IMR-90 (cell line): Measurements from ENCODE around the gene SNX33. TPM values are rescaled to one million over a fixed set of nuclear protein-coding genes. Genes with fewer than 3 reads are reported as not detected.

ENCODE experiments used
- ATAC-seq: fragments of 200-7000 bp; cut with Tn5 transposase; 2 replicates; pipeline ENCODE4 v1.9.1; 2020; ENCODE audit warnings: low read depth, mild to moderate bottlenecking, moderate library complexity
- BruUV-seq: library from RNA; stranded (reverse); fragments of 400-500 nt; replicated peaks from 2 replicates; lab custom pipeline; 2021; lab: Mats Ljungman, UMichigan
- CTCF ChIA-PET: fragments of 300-600 bp; formaldehyde crosslinking; extraction: SDS; loops from one replicate; lab custom pipeline; 2021; ENCODE audit warnings: antibody characterized with exemption; lab: Yijun Ruan, JAX
- POLR2A ChIA-PET: fragments of 300-600 bp; sonication (Branson Sonifier 250); formaldehyde crosslinking; loops from one replicate; lab custom pipeline; 2022; ENCODE audit warnings: antibody characterized with exemption; ENCODE audit not compliant: unreplicated experiment; lab: Charles Lee
- DNase-seq: peaks from one replicate; pipeline ENCODE4 v3.0.0; 2013
- H2AFZ ChIP-seq: replicated peaks from 2 replicates; pipeline ENCODE3; 2013; ENCODE audit warnings: low read length, mild to moderate bottlenecking; ENCODE audit not compliant: poor library complexity
- H2AK5ac ChIP-seq: 2 replicates; pipeline ENCODE4 v1.6.1; 2013; ENCODE audit warnings: low read depth, low read length, inconsistent platforms
- H2AK9ac ChIP-seq: replicated peaks from 2 replicates; pipeline ENCODE3; 2013; ENCODE audit warnings: mild to moderate bottlenecking, low read depth, low read length, moderate library complexity; ENCODE audit not compliant: poor library complexity
- H2BK120ac ChIP-seq: 2 replicates; pipeline ENCODE4 v1.6.1; 2013; ENCODE audit warnings: low read depth, low read length, inconsistent platforms
- H2BK15ac ChIP-seq: 3 replicates; pipeline ENCODE4 v1.6.1; 2013; ENCODE audit warnings: low read depth, low read length, inconsistent platforms
- H2BK20ac ChIP-seq: 2 replicates; pipeline ENCODE4 v1.6.1; 2013; ENCODE audit warnings: low read depth, mild to moderate bottlenecking, inconsistent platforms, low read length, moderate library complexity
- H2BK5ac ChIP-seq: 2 replicates; pipeline ENCODE4 v1.6.1; 2013; ENCODE audit warnings: mild to moderate bottlenecking, low read depth, low read length, inconsistent platforms; ENCODE audit not compliant: poor library complexity, severe bottlenecking
- H3K14ac ChIP-seq: replicated peaks from 2 replicates; pipeline ENCODE4 v1.6.1; 2013; ENCODE audit warnings: low read depth, low read length, inconsistent platforms
- H3K18ac ChIP-seq: 2 replicates; pipeline ENCODE4 v1.6.1; 2013; ENCODE audit warnings: low read depth, low read length, control low read depth
- H3K23ac ChIP-seq: 2 replicates; pipeline ENCODE4 v1.6.1; 2013; ENCODE audit warnings: low read depth, low read length, inconsistent platforms
- H3K27ac ChIP-seq: 2 replicates; pipeline ENCODE4 v1.5.1; 2013; ENCODE audit warnings: mild to moderate bottlenecking, control low read depth, low read length; ENCODE audit not compliant: insufficient read depth
- H3K27me3 ChIP-seq: 2 replicates; pipeline ENCODE4 v1.6.1; 2013; ENCODE audit warnings: low read length; ENCODE audit not compliant: control insufficient read depth, insufficient read depth
- H3K36me3 ChIP-seq: 2 replicates; pipeline ENCODE4 v1.6.1; 2013; ENCODE audit warnings: low read length, mixed read lengths; ENCODE audit not compliant: control insufficient read depth, insufficient read depth
- H3K4ac ChIP-seq: 2 replicates; pipeline ENCODE4 v1.6.1; 2013; ENCODE audit warnings: low read depth, low read length, inconsistent platforms
- H3K4me1 ChIP-seq: 2 replicates; pipeline ENCODE4 v1.6.1; 2013; ENCODE audit warnings: low read length, mixed read lengths; ENCODE audit not compliant: control insufficient read depth, insufficient read depth
- H3K4me2 ChIP-seq: 2 replicates; pipeline ENCODE4 v1.6.1; 2013; ENCODE audit warnings: low read depth, mild to moderate bottlenecking, control low read depth, low read length, moderate library complexity
- H3K4me3 ChIP-seq: 2 replicates; pipeline ENCODE4 v1.5.1; 2013; ENCODE audit warnings: low read depth, mild to moderate bottlenecking, control low read depth, low read length, moderate library complexity; ENCODE audit not compliant: insufficient read depth
- H3K56ac ChIP-seq: 2 replicates; pipeline ENCODE4 v1.6.1; 2013; ENCODE audit warnings: low read length, inconsistent platforms; ENCODE audit not compliant: insufficient read depth; ENCODE audit errors: extremely low read depth
- H3K79me1 ChIP-seq, 2 experiments: 2 replicates each; pipeline ENCODE4 v1.6.1; 2013; ENCODE audit warnings: low read length in 2 of 2, inconsistent platforms in 1 of 2, low read depth in 1 of 2
- H3K9ac ChIP-seq: 2 replicates; pipeline ENCODE4 v1.6.1; 2013; ENCODE audit warnings: low read depth, low read length, control low read depth
- H3K9me1 ChIP-seq: 2 replicates; pipeline ENCODE4 v1.6.1; 2013; ENCODE audit warnings: low read length, inconsistent platforms; ENCODE audit not compliant: insufficient read depth
- H3K9me3 ChIP-seq: 2 replicates; pipeline ENCODE4 v1.6.1; 2013; ENCODE audit warnings: low read length; ENCODE audit not compliant: control insufficient read depth, insufficient read depth
- H4K20me1 ChIP-seq: 2 replicates; pipeline ENCODE4 v1.6.1; 2013; ENCODE audit warnings: low read length, inconsistent platforms; ENCODE audit not compliant: insufficient read depth
- H4K5ac ChIP-seq: 2 replicates; pipeline ENCODE4 v1.6.1; 2013; ENCODE audit warnings: mild to moderate bottlenecking, low read depth, low read length, control low read depth
- H4K8ac ChIP-seq, 2 experiments: 2 replicates each; pipeline ENCODE4 v1.6.1; 2013; ENCODE audit warnings: low read depth in 2 of 2, low read length in 2 of 2, control low read depth in 1 of 2, inconsistent platforms in 1 of 2
- H4K91ac ChIP-seq: 2 replicates; pipeline ENCODE4 v1.6.1; 2013; ENCODE audit warnings: low read depth, low read length, inconsistent platforms; ENCODE audit not compliant: insufficient read depth
- CEBPB ChIP-seq: IDR thresholded peaks from 2 replicates; pipeline ENCODE4 v1.6.1; 2012; ENCODE audit warnings: low read depth, low read length, improper control_type of control experiment
- CHD1 ChIP-seq: IDR thresholded peaks from 2 replicates; pipeline ENCODE4 v1.6.1; 2012; ENCODE audit warnings: low read depth, low read length, improper control_type of control experiment
- ELK1 ChIP-seq: fragments of 150-350 bp; IDR thresholded peaks from 2 replicates; pipeline ENCODE4 v1.6.1; 2016; ENCODE audit warnings: low read depth, mild to moderate bottlenecking, low read length, moderate library complexity, borderline replicate concordance
- FOS ChIP-seq: fragments of 150-350 bp; IDR thresholded peaks from 2 replicates; pipeline ENCODE4 v1.6.1; 2016; ENCODE audit warnings: low read depth, low read length
- MAFK ChIP-seq: IDR thresholded peaks from 2 replicates; pipeline ENCODE4 v1.6.1; 2012; ENCODE audit warnings: low read depth, low read length, improper control_type of control experiment
- MXI1 ChIP-seq: IDR thresholded peaks from 2 replicates; pipeline ENCODE4 v1.6.1; 2012; ENCODE audit warnings: low read depth, mild to moderate bottlenecking, low read length, moderate library complexity, borderline replicate concordance
- POLR2A ChIP-seq: IDR thresholded peaks from 2 replicates; pipeline ENCODE4 v1.6.1; 2012; ENCODE audit warnings: mild to moderate bottlenecking, low read depth, low read length
- RAD21 ChIP-seq: IDR thresholded peaks from 2 replicates; pipeline ENCODE4 v1.6.1; 2012; ENCODE audit warnings: low read length, improper control_type of control experiment
- RCOR1 ChIP-seq: IDR thresholded peaks from 2 replicates; pipeline ENCODE4 v1.6.1; 2012; ENCODE audit warnings: mild to moderate bottlenecking, low read length, improper control_type of control experiment; ENCODE audit not compliant: insufficient replicate concordance
- RFX5 ChIP-seq: IDR thresholded peaks from 2 replicates; pipeline ENCODE4 v1.8.0; 2012; ENCODE audit warnings: low read depth, mild to moderate bottlenecking, low read length, moderate library complexity
- WGBS, 2 experiments: methylation state at CpG; one replicate each; pipeline versions ENCODE4 v1.1.5 to v1.1.7; 2013; ENCODE audit warnings: missing lambda C conversion rate in 2 of 2; ENCODE audit not compliant: insufficient read length in 1 of 2; ENCODE audit errors: extremely low coverage in 2 of 2; 5-methylcytosine and 5-hydroxymethylcytosine counted together
- dilution Hi-C: fragments of 300-500 bp; cut with HindIII; formaldehyde crosslinking; loops from one replicate; pipeline ENCODE4 v1.14.3; 2018; ENCODE audit warnings: low sequenced_read_pairs; ENCODE audit not compliant: unreplicated experiment
- in situ Hi-C: fragments of 300-500 bp; cut with MboI; formaldehyde crosslinking; loops from 3 replicates; pipeline ENCODE4 v1.14.3; 2019; ENCODE audit warnings: low sequenced_read_pairs, inconsistent platforms, mixed read lengths
- intact Hi-C: fragments of 100-400 bp; cut with micrococcal nuclease; formaldehyde crosslinking; loops from 2 replicates; pipeline ENCODE4 v1.10.0; 2022
- polyA plus RNA-seq, 3 experiments: library from polyadenylated mRNA; depleted of rRNA; stranded (reverse); fragments of >200 nt; gene quantifications; 2 replicates each; pipeline ENCODE4 v1.2.3, GENCODE V29; 2012; ENCODE audit warnings: low replicate concordance in 1 of 3
- total RNA-seq: library from RNA; depleted of rRNA; stranded (reverse); fragments of >200 nt; gene quantifications from 2 replicates; pipeline ENCODE4 v1.2.3, GENCODE V29; 2012
- TF ChIP-seq, protein P1 (sequence below): conservative IDR thresholded peaks from 2 replicates; pipeline ENCODE4 v1.5.1; 2012; ENCODE audit warnings: mild to moderate bottlenecking, low read depth, low read length, improper control_type of control experiment
- TF ChIP-seq, protein P2 (sequence below): fragments of 150-350 bp; IDR thresholded peaks from 2 replicates; pipeline ENCODE4 v1.6.1; 2017; ENCODE audit warnings: mild to moderate bottlenecking, antibody characterized with exemption, low read length, low read depth

The SNX33 gene
- total and polyA plus RNA-seq, 2 of the 4 experiments (the other 2 are of a cell fraction): 12.7 to 14.6 TPM

DNA sequence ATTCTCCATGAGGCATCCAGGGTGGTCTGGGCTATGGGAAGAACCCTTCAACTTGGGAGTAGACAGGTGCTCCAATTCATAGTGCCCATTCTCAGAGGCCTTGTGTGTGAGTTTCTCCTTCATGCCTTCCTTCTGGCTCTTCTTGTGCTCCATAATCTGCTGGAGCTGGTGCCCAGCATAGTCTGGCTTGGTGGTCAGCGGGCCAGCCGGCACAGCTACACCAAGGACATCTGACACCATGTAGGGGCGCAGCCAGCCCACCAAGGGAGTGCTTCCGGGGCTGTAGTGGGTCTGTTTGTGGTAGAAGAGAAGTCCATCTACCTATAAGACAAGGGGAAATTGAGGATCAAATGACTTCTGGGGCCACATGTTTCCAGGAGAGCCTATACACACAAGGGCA, 49.4 kb upstream of the SNX33 start (continued):
- TF ChIP-seq, protein P1, sequence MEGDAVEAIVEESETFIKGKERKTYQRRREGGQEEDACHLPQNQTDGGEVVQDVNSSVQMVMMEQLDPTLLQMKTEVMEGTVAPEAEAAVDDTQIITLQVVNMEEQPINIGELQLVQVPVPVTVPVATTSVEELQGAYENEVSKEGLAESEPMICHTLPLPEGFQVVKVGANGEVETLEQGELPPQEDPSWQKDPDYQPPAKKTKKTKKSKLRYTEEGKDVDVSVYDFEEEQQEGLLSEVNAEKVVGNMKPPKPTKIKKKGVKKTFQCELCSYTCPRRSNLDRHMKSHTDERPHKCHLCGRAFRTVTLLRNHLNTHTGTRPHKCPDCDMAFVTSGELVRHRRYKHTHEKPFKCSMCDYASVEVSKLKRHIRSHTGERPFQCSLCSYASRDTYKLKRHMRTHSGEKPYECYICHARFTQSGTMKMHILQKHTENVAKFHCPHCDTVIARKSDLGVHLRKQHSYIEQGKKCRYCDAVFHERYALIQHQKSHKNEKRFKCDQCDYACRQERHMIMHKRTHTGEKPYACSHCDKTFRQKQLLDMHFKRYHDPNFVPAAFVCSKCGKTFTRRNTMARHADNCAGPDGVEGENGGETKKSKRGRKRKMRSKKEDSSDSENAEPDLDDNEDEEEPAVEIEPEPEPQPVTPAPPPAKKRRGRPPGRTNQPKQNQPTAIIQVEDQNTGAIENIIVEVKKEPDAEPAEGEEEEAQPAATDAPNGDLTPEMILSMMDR: no peak
- TF ChIP-seq RCOR1 (no peak), FOS (no peak), MXI1 (no peak), CHD1 (no peak)

DNA sequence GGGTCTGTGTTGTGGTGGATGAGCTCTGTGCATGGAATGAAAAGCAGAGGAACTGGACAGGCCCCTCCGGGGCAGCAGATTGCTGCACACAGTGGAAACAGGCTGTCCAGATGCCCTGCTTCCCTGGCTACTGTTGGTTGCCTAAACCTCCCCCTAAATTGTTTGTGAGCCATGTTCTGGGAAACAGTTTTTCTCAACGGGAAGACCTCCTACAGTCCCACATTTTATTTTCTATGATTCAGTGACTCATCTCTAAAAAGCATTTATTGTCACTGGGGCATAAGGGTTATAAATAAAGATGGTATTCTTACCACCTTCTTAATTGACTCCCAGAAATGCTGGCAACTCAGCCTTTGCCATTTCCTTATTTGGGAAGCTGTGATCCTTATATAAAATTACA, 48.3 kb upstream of the SNX33 start:
- Histone ChIP-seq H3K4me1 (no peaks in the 10 kb centered on the region), H2BK120ac (no peak overlapping the region), H3K9me3 (no peaks in the 10 kb centered on the region), H3K36me3 (peaks cover 44% of the 10 kb centered on the region), H3K18ac (no peak overlapping the region), H2AK5ac (no peak overlapping the region), H2BK15ac (no peak overlapping the region), H4K5ac (no peak overlapping the region), H3K23ac (no peak overlapping the region), H3K27ac (no peak overlapping the region), H3K27me3 (no peaks in the 10 kb centered on the region), H2AK9ac (no peak overlapping the region), H4K8ac (no peak overlapping the region), H3K56ac (no peak overlapping the region), H4K20me1 (no peaks in the 10 kb centered on the region), H4K91ac (no peak overlapping the region), H2AFZ (no peak overlapping the region), H3K4me3 (no peak overlapping the region), H3K4ac (no peak overlapping the region), H2BK20ac (no peak overlapping the region), H3K9ac (no peak overlapping the region), H3K4me2 (no peak overlapping the region), H2BK5ac (no peak overlapping the region), H3K9me1 (peaks cover 7% of the 10 kb centered on the region; the same call in 1 of the 2 replicates), H3K79me1 (peaks cover 0 to 4% of the 10 kb centered on the region in 2 experiments; a peak in 2 of 4 replicates), H3K14ac (no peak overlapping the region)
- no CpG with 5 or more reads among the region's 2 CpGs for WGBS, 2 experiments
- DNase-seq (no peak), ATAC-seq (no peak)
- in situ Hi-C loops (no loop called here), dilution Hi-C loops (no loop called here), intact Hi-C loops (no loop called here)
- ChIA-PET CTCF (interaction anchor here (2.3 kb wide), 1 partner anchor 21 kb away, joined by 5 read pairs; the partner anchor contains the start of gene PTPN9), POLR2A (no interaction called here)
- no TSS peak for BruUV-seq
- TF ChIP-seq, protein P2, sequence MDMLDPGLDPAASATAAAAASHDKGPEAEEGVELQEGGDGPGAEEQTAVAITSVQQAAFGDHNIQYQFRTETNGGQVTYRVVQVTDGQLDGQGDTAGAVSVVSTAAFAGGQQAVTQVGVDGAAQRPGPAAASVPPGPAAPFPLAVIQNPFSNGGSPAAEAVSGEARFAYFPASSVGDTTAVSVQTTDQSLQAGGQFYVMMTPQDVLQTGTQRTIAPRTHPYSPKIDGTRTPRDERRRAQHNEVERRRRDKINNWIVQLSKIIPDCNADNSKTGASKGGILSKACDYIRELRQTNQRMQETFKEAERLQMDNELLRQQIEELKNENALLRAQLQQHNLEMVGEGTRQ: no peak
- TF ChIP-seq POLR2A: no peak
- no peak for TF ChIP-seq MAFK
- TF ChIP-seq RAD21: no peak
- TF ChIP-seq CEBPB: no peak
- TF ChIP-seq ELK1: no peak
- TF ChIP-seq, protein P1: no peak
- TF ChIP-seq RFX5: no peak
- no peak for TF ChIP-seq CHD1
